ENCODE measurements around the gene TFEB. TPM values are rescaled to one million over a fixed set of nuclear protein-coding genes. Genes with fewer than 3 reads are reported as not detected.

TFEB gene
- total RNA-seq, 2 donors from 2014 or later: 9.4 to 12.0 TPM

- H3K36me3 Mint-ChIP-seq (ENCODE audit: low read depth): no peaks in the 10 kb centered on the region
These were observed 31.4 kb downstream of the TFEB start for GRCh38 chr6:41704028-41704427.

GRCh38 chr6:41702771-41703494 is 32.5 kb downstream of the TFEB start:
- Mint-ChIP-seq H3K27me3 (no peaks in the 10 kb centered on the region), H3K36me3 (ENCODE audit: low read depth) (no peaks in the 10 kb centered on the region), H3K4me3 (no peak overlapping the region), H3K27ac (no peak overlapping the region), H3K4me1 (peaks cover 12% of the 10 kb centered on the region), H3K9me3 (no peaks in the 10 kb centered on the region)
- no peak for ATAC-seq (replicated peaks)

More at GRCh38 chr6:41704028-41704427, 31.4 kb downstream of the TFEB start:
- no peaks in the 10 kb centered on the region for H3K9me3 Mint-ChIP-seq
- H3K27ac Mint-ChIP-seq: no peak overlapping the region
- no peak overlapping the region for H3K4me3 Mint-ChIP-seq
- H3K27me3 Mint-ChIP-seq: no peaks in the 10 kb centered on the region
- peaks cover 19% of the 10 kb centered on the region for H3K4me1 Mint-ChIP-seq
- no peak for ATAC-seq (replicated peaks)

GRCh38 chr6:41702089-41702745 is 33.2 kb downstream of the TFEB start:
- Mint-ChIP-seq H3K27me3 (no peaks in the 10 kb centered on the region), H3K4me1 (peaks cover 6% of the 10 kb centered on the region), H3K4me3 (no peak overlapping the region), H3K36me3 (ENCODE audit: low read depth) (no peaks in the 10 kb centered on the region), H3K27ac (no peak overlapping the region), H3K9me3 (no peaks in the 10 kb centered on the region)
- no peak for ATAC-seq (replicated peaks)

GRCh38 chr6:41700463-41701347 is 34.7 kb downstream of the TFEB start:
- Mint-ChIP-seq H3K9me3 (no peaks in the 10 kb centered on the region), H3K4me3 (no peak overlapping the region), H3K36me3 (ENCODE audit: low read depth) (no peaks in the 10 kb centered on the region)

GRCh38 chr6:41699063-41699462 is 36.3 kb downstream of the TFEB start:
- Mint-ChIP-seq H3K4me3 (no peak overlapping the region), H3K27ac (no peak overlapping the region), H3K4me1 (no peaks in the 10 kb centered on the region), H3K27me3 (no peaks in the 10 kb centered on the region), H3K36me3 (ENCODE audit: low read depth) (no peaks in the 10 kb centered on the region), H3K9me3 (no peaks in the 10 kb centered on the region)
- no peak for ATAC-seq (replicated peaks)

More at GRCh38 chr6:41700463-41701347, 34.7 kb downstream of the TFEB start:
- no peak overlapping the region for H3K27ac Mint-ChIP-seq
- ATAC-seq (replicated peaks): no peak
- no peaks in the 10 kb centered on the region for H3K4me1 Mint-ChIP-seq
- no peaks in the 10 kb centered on the region for H3K27me3 Mint-ChIP-seq

- no peak for ATAC-seq (replicated peaks)
- Mint-ChIP-seq H3K9me3 (no peaks in the 10 kb centered on the region), H3K36me3 (ENCODE audit: low read depth) (no peaks in the 10 kb centered on the region), H3K27ac (no peak overlapping the region), H3K27me3 (no peaks in the 10 kb centered on the region), H3K4me1 (no peaks in the 10 kb centered on the region), H3K4me3 (no peak overlapping the region)
These were observed 37.3 kb downstream of the TFEB start for GRCh38 chr6:41697861-41698781.

GRCh38 chr6:41696788-41697187 is 38.6 kb downstream of the TFEB start:
- H3K4me3 Mint-ChIP-seq: no peak overlapping the region
- H3K4me1 Mint-ChIP-seq: no peaks in the 10 kb centered on the region
- ATAC-seq (replicated peaks): no peak
- no peaks in the 10 kb centered on the region for H3K27me3 Mint-ChIP-seq
- no peaks in the 10 kb centered on the region for H3K9me3 Mint-ChIP-seq
- no peaks in the 10 kb centered on the region for H3K36me3 Mint-ChIP-seq (ENCODE audit: low read depth)
- no peak overlapping the region for H3K27ac Mint-ChIP-seq

GRCh38 chr6:41695825-41696224 is 39.6 kb downstream of the TFEB start:
- Mint-ChIP-seq H3K4me3 (no peak overlapping the region), H3K36me3 (ENCODE audit: low read depth) (no peaks in the 10 kb centered on the region), H3K4me1 (no peaks in the 10 kb centered on the region), H3K27ac (no peak overlapping the region), H3K27me3 (no peaks in the 10 kb centered on the region), H3K9me3 (no peaks in the 10 kb centered on the region)
- no peak for ATAC-seq (replicated peaks)

- Mint-ChIP-seq H3K27ac (no peak overlapping the region), H3K36me3 (ENCODE audit: low read depth) (no peaks in the 10 kb centered on the region), H3K9me3 (no peaks in the 10 kb centered on the region), H3K4me3 (no peak overlapping the region), H3K27me3 (no peaks in the 10 kb centered on the region), H3K4me1 (no peaks in the 10 kb centered on the region)
- ATAC-seq (replicated peaks): no peak
These were observed 40.4 kb downstream of the TFEB start for GRCh38 chr6:41694815-41695526.

- peak overlapping the region; percentile 25 for H3K27ac Mint-ChIP-seq
- no peaks in the 10 kb centered on the region for H3K27me3 Mint-ChIP-seq
- no peaks in the 10 kb centered on the region for H3K9me3 Mint-ChIP-seq
- no peak for ATAC-seq (replicated peaks)
- peaks cover 3% of the 10 kb centered on the region for H3K4me1 Mint-ChIP-seq
- no peaks in the 10 kb centered on the region for H3K36me3 Mint-ChIP-seq (ENCODE audit: low read depth)
- H3K4me3 Mint-ChIP-seq: no peak overlapping the region
These were observed 41.8 kb downstream of the TFEB start for GRCh38 chr6:41693281-41694240.

- Mint-ChIP-seq H3K4me3 (no peak overlapping the region), H3K4me1 (peaks cover 3% of the 10 kb centered on the region), H3K27ac (no peak overlapping the region), H3K36me3 (ENCODE audit: low read depth) (no peaks in the 10 kb centered on the region), H3K27me3 (no peaks in the 10 kb centered on the region), H3K9me3 (no peaks in the 10 kb centered on the region)
- no peak for ATAC-seq (replicated peaks)
These were observed 42.7 kb downstream of the TFEB start for GRCh38 chr6:41692730-41693129.

GRCh38 chr6:41692080-41692675 is 43.2 kb downstream of the TFEB start:
- Mint-ChIP-seq H3K27ac (no peak overlapping the region), H3K9me3 (no peaks in the 10 kb centered on the region), H3K4me3 (no peak overlapping the region), H3K27me3 (no peaks in the 10 kb centered on the region), H3K36me3 (ENCODE audit: low read depth) (no peaks in the 10 kb centered on the region), H3K4me1 (peaks cover 3% of the 10 kb centered on the region)
- ATAC-seq (replicated peaks): no peak

Data from activated T-helper 17 cell treated with anti-CD3 and anti-CD28 coated beads, Interleukin-2, amount 50 U/mL, for 72 hours (primary cell).